Islet precursor cell (in vitro differentiated cells): ENCODE results near the gene RBMS3.
"Not testable (repeated sequence)": the region's sequence is repeated elsewhere in the genome, so short reads cannot be mapped to it uniquely, and the experiment has no call there.

Experiments used
- DNase-seq: peaks from one replicate; pipeline ENCODE4 v3.0.0-alpha.2; 2018

The RBMS3 gene

GRCh38 chr3:29313981-29314726 lies 33.3 kb downstream of the RBMS3 start:
- DNase-seq = no peak

- no peak for DNase-seq
These were observed 33.8 kb downstream of the RBMS3 start for GRCh38 chr3:29314727-29315088.

GRCh38 chr3:29317659-29318173 lies 36.8 kb downstream of the RBMS3 start:
- DNase-seq = no peak

GRCh38 chr3:29318251-29318650 lies 37.4 kb downstream of the RBMS3 start:
- no peak for DNase-seq

- no peak for DNase-seq
These were observed 38.4 kb downstream of the RBMS3 start for GRCh38 chr3:29319262-29319661.

GRCh38 chr3:29319798-29320197 lies 38.9 kb downstream of the RBMS3 start:
- DNase-seq = no peak

- DNase-seq = no peak
These were observed 41.7 kb downstream of the RBMS3 start for GRCh38 chr3:29322586-29322985.

- DNase-seq = no peak
These were observed 43.3 kb downstream of the RBMS3 start for GRCh38 chr3:29324180-29324651.

GRCh38 chr3:29326540-29326939 lies 45.7 kb downstream of the RBMS3 start:
- not testable (repeated sequence) for DNase-seq

- no peak for DNase-seq
These were observed 49.4 kb downstream of the RBMS3 start for GRCh38 chr3:29329986-29330890.

- no peak for DNase-seq
These were observed 50.2 kb downstream of the RBMS3 start for GRCh38 chr3:29331035-29331434.

- no peak for DNase-seq
These were observed 50.8 kb downstream of the RBMS3 start for GRCh38 chr3:29331456-29332194.

- DNase-seq = no peak
These were observed 51.3 kb downstream of the RBMS3 start for GRCh38 chr3:29332195-29332637.

- no peak for DNase-seq
These were observed 52.7 kb downstream of the RBMS3 start for GRCh38 chr3:29333576-29333975.

GRCh38 chr3:29334706-29335105 lies 53.8 kb downstream of the RBMS3 start:
- DNase-seq = no peak

- peak; percentile 95 for DNase-seq
These were observed 54.6 kb downstream of the RBMS3 start for GRCh38 chr3:29335438-29335837.

GRCh38 chr3:29335943-29336342 lies 55.1 kb downstream of the RBMS3 start:
- no peak for DNase-seq

GRCh38 chr3:29337565-29337964 lies 56.7 kb downstream of the RBMS3 start:
- no peak for DNase-seq

GRCh38 chr3:29338377-29338776 lies 57.5 kb downstream of the RBMS3 start:
- no peak for DNase-seq

GRCh38 chr3:29339016-29339833 lies 58.4 kb downstream of the RBMS3 start:
- DNase-seq = no peak

- no peak for DNase-seq
These were observed 63.3 kb downstream of the RBMS3 start for GRCh38 chr3:29344154-29344553.

GRCh38 chr3:29344935-29345334 lies 64.1 kb downstream of the RBMS3 start:
- no peak for DNase-seq
